ENCODE data around the gene ADAM15.

The ADAM15 gene

DNA sequence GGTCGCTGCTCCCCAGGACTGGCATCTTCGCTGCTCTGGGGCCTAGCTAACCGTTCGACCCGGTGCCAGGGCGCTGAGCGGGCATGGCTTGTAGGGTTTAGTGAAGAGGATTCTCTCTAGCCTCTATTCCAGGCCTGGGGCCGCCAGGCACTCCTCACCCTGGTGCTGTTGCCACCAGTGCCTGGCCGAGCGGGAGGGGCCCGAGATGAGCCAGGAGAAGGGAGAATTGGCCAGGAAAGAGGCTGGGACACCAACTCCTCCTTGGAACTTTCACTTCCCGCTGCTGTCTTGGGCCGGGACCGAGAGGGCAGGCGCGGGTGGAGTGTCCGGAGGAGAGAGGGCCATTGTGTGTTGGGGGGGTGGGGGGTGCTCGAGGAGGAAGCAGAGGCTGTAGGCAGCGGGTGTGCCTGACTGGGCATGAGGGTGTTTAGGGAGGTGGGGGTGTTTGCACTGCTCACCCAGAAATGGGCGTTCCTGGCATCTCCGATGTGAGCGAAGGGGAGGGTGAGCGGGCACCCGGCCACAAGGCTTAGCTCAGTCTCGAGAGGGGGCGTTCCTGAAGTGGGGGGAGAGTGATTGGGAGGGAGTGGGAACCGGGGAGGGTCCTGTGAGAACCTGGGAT is 772 bp downstream of the ADAM15 start:
- DNase-seq (ENCODE audit: extremely low read depth, low read depth): no peak
- H3K4me3 ChIP-seq (replicated peaks; ENCODE audit: low read depth, low read length): peak overlapping the region; percentile 89
- TF ChIP-seq, protein P1, sequence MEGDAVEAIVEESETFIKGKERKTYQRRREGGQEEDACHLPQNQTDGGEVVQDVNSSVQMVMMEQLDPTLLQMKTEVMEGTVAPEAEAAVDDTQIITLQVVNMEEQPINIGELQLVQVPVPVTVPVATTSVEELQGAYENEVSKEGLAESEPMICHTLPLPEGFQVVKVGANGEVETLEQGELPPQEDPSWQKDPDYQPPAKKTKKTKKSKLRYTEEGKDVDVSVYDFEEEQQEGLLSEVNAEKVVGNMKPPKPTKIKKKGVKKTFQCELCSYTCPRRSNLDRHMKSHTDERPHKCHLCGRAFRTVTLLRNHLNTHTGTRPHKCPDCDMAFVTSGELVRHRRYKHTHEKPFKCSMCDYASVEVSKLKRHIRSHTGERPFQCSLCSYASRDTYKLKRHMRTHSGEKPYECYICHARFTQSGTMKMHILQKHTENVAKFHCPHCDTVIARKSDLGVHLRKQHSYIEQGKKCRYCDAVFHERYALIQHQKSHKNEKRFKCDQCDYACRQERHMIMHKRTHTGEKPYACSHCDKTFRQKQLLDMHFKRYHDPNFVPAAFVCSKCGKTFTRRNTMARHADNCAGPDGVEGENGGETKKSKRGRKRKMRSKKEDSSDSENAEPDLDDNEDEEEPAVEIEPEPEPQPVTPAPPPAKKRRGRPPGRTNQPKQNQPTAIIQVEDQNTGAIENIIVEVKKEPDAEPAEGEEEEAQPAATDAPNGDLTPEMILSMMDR (IDR thresholded peaks at IDR 0.05; ENCODE audit: low read depth, low read length, missing control alignments): no peak

DNA sequence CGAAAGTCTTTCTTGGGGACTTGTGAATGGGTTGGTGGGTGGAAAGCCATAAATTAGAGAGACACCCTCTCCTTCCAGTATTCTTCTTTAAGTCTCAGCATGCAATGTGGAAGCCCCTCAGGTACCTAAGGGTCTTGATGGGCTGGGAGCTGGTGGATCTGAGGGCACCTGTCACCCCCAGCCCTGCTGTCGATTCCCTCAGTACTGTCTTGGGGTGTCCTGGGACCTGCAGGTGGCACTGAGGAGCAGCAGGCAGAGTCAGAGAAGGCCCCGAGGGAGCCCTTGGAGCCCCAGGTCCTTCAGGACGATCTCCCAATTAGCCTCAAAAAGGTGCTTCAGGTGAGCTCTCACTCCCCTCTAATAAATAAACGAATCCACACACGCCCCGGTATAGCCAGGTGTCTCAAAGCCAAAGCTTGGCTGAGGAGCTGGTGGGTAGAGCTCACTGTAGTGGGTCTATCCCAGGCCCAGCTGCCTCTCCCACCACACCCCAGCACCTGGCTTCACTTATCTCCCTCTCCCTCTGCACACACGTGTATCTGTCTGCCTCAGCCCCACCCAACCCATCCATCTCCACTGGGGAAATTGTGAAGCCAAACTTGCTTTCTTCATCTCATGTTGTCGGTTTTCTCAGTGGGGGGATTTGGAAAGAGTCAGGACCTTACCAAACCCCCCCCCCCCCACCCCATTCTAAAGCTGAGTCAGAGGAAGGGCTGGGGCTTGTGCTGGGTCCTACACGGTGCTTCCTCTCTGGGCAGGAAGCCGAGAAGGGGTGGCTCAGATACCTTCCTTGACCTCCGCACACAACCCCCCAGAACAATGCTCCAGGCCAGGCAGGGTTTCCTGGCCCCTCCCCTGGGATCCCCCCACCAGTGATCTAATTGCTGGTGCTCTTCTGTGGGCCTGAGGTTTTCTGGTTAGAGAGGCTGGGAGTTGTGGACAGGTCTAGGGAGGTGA is 1.6 kb downstream of the ADAM15 start:
- TF ChIP-seq, protein P1 (IDR thresholded peaks at IDR 0.05; ENCODE audit: low read depth, low read length, missing control alignments): peak; percentile 50
- DNase-seq (ENCODE audit: extremely low read depth, low read depth): no peak
- H3K4me3 ChIP-seq (replicated peaks; ENCODE audit: low read depth, low read length): peak overlapping the region; percentile 89

DNA sequence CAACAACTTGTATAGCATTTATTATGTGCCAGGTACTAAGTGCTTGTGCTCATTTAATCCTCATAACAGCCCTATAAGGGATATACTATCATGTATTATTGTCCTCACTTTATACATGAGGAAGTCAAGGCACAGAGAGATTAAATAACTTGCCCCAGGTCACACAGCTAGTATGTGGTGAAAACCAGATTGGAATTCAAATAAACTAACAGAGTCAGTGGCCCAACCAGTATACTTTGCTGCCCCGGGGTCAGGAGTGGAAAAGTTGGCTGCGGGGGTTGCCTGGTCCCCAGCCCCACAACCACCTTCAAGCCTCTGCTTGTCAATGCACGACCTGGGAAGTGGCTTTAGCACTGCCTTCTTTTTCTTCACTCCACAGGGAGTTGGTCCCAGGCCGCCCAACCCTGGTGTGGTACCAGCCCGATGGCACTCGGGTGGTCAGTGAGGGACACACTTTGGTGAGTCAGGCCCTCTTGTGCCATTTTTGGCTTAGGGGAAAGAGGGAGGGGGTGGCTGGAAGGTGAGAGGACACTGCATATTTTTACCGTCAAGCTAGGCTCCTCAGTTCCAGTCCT is 2.5 kb downstream of the ADAM15 start:
- 0 out of 2 replicates have a peak overlapping the region, but pooled peaks have one; percentile 9 for H3K4me3 ChIP-seq (replicated peaks; ENCODE audit: low read depth, low read length)
- DNase-seq (ENCODE audit: extremely low read depth, low read depth): no peak
- TF ChIP-seq, protein P1 (IDR thresholded peaks at IDR 0.05; ENCODE audit: low read depth, low read length, missing control alignments): no peak

DNA sequence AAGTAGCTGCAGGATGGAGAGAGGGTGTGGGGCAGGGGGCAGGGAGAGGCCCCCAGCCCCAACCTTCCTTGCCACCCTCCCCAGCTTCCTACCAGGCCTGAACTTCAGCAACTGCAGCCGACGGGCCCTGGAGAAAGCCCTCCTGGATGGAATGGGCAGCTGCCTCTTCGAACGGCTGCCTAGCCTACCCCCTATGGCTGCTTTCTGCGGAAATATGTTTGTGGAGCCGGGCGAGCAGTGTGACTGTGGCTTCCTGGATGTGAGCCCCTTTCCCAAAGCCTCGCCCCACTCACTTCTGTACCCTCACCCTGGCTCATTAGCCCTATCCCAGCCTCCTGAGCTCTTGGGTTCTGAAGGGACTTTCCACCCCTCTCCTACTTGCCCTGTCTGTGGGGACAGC is 6.0 kb downstream of the ADAM15 start:
- no peak overlapping the region for H3K4me3 ChIP-seq (replicated peaks; ENCODE audit: low read depth, low read length)
- DNase-seq (ENCODE audit: extremely low read depth, low read depth): no peak
- TF ChIP-seq, protein P1 (IDR thresholded peaks at IDR 0.05; ENCODE audit: low read depth, low read length, missing control alignments): no peak

DNA sequence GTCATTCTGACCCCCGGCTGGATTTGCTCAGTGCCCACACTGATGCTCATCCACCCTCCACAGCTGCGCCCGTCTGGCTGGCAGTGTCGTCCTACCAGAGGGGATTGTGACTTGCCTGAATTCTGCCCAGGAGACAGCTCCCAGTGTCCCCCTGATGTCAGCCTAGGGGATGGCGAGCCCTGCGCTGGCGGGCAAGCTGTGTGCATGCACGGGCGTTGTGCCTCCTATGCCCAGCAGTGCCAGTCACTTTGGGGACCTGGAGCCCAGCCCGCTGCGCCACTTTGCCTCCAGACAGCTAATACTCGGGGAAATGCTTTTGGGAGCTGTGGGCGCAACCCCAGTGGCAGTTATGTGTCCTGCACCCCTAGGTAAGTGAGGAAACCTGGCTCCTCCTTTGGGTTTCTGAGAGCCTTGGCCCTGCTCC is 6.7 kb downstream of the ADAM15 start:
- TF ChIP-seq, protein P1 (IDR thresholded peaks at IDR 0.05; ENCODE audit: low read depth, low read length, missing control alignments): peak; percentile 3
- no peak overlapping the region for H3K4me3 ChIP-seq (replicated peaks; ENCODE audit: low read depth, low read length)
- DNase-seq (ENCODE audit: extremely low read depth, low read depth): no peak

DNA sequence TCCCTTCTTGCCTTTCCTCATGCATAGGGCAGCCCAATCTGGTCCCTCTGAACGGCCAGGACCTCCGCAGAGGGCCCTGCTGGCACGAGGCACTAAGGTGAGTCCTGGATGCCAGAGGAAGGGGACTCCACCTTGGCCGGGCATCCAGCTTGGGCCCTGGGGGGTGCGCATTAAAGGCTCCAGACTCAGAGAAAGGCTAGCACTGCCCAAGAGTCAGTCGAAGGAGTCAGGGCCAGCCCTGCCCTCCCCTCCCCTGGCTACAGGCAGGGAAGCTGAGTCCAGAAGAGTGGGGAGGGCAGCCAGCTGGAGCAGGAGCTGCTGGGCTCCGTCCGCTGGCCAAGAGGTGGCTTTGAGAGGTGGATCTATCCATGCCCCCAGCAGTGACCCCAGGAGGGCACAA is 9.6 kb downstream of the ADAM15 start:
- TF ChIP-seq, protein P1 (IDR thresholded peaks at IDR 0.05; ENCODE audit: low read depth, low read length, missing control alignments): no peak
- DNase-seq (ENCODE audit: extremely low read depth, low read depth): no peak
- H3K4me3 ChIP-seq (replicated peaks; ENCODE audit: low read depth, low read length): no peak overlapping the region
